Heart left ventricle (tissue), 16 donors: Measurements from ENCODE around the gene FOXP1. TPM values are rescaled to one million over a fixed set of nuclear protein-coding genes. Genes with fewer than 3 reads are reported as not detected.

Experiments
- ATAC-seq, 4 donors: fragments of 200-7000 bp; cut with Tn5 transposase; one replicate each; pipeline ENCODE4 v1.9.1; 2020 to 2022; ENCODE audit warnings: moderate library complexity in 4 of 4, mild to moderate bottlenecking in 3 of 4, moderate number of reproducible peaks in 1 of 4
- DNase-seq, 5 donors: peaks; one replicate each; pipeline ENCODE4 v3.0.0-alpha.2; 2020
- H3K27ac ChIP-seq, 12 donors: fragments of 200-600 bp; sonication (generic) in 4 of 12; one replicate each; pipeline versions ENCODE4 v1.5.0 to v1.8.0; 2016 to 2022; ENCODE audit warnings: mild to moderate bottlenecking in 2 of 12
- H3K27me3 ChIP-seq, 9 donors: fragments of 200-600 bp; sonication (generic) in 2 of 9; one replicate each; pipeline versions ENCODE4 v1.5.1 to v1.8.0; 2016 to 2022; ENCODE audit warnings: mild to moderate bottlenecking in 3 of 9
- H3K36me3 ChIP-seq, 9 donors: fragments of 200-600 bp; sonication (generic) in 2 of 9; one replicate each; pipeline versions ENCODE4 v1.5.0 to v1.8.0; 2018 to 2022; ENCODE audit warnings: mild to moderate bottlenecking in 2 of 9
- H3K4me1 ChIP-seq, 12 donors: fragments of 200-600 bp; sonication (generic) in 4 of 12; one replicate each; pipeline versions ENCODE4 v1.5.0 to v1.8.0; 2016 to 2022; ENCODE audit warnings: mild to moderate bottlenecking in 3 of 12
- H3K4me3 ChIP-seq, 12 donors: fragments of 200-600 bp; sonication (generic) in 4 of 12; one replicate each; pipeline versions ENCODE4 v1.5.0 to v1.8.0; 2017 to 2022; ENCODE audit warnings: mild to moderate bottlenecking in 9 of 12, moderate library complexity in 4 of 12
- H3K9me3 ChIP-seq, 12 donors: fragments of 200-600 bp; sonication (generic) in 4 of 12; one replicate each; pipeline versions ENCODE4 v1.5.0 to v1.8.0; 2016 to 2022; ENCODE audit warnings: mild to moderate bottlenecking in 1 of 12
- POLR2A ChIP-seq, 2 donors: fragments of 450-650 bp; IDR thresholded peaks; one replicate each; pipeline ENCODE4 v1.6.1; 2017; ENCODE audit warnings: antibody characterized with exemption in 2 of 2, mild to moderate bottlenecking in 2 of 2, moderate library complexity in 2 of 2
- WGBS, 4 donors: extraction: QIAGEN DNeasy Blood & Tissue Kit in 2 of 4; methylation state at CpG; one replicate each; pipeline versions ENCODE4 v1.1.5 to v1.1.7; 2013 to 2018; 5-methylcytosine and 5-hydroxymethylcytosine counted together
- intact Hi-C, 10 donors: fragments of 100-400 bp; cut with DNase I; formaldehyde crosslinking; loops; one replicate each; pipeline versions ENCODE4 v1.11.1 to v1.14.2; 2022
- polyA plus RNA-seq, 2 donors: library from polyadenylated mRNA; stranded (reverse); fragments of 200-250 nt; gene quantifications; one replicate each; pipeline ENCODE4 v1.2.3, GENCODE V29; 2013
- total RNA-seq, 9 donors: library from RNA; depleted of rRNA in 2 of 9; stranded (reverse); fragments of >200 nt in 2 of 9; fragmentation: NEBNext Ultra II Directional in 3 of 9; extraction: Animal tissue kit (Norgen Biotek cat#: 25700) in 3 of 9; gene quantifications; one replicate each; pipeline versions ENCODE4 v1.1.0 to v1.2.4, GENCODE V29; 2016 to 2023
- TF ChIP-seq, protein P1 (sequence below), 12 donors: fragments of 200-600 bp; sonication (generic) in 4 of 12; IDR thresholded peaks; one replicate each; pipeline versions ENCODE4 v1.5.0 to v1.8.0; 2018 to 2022; ENCODE audit warnings: antibody characterized with exemption in 12 of 12, mild to moderate bottlenecking in 5 of 12
- donor health status: ischemic (EF 13 %, LVEDD 7.1; RV severe dilation, severe dysfunction).
- donor health status: healthy with polysubstance abuse.
- donor health status: DM: no; HTN: yes; CAD: no.
- donor health status: DM: no; HTN: no; CAD: no.
- donor health status: ischemic (EF 25% LVEDD 6.9; RV normal size, moderate dysfunction).
- donor health status: ischemic (EF 25% LVEDD 5.7; RV mildly dilated, moderate dysfunction).
- donor health status: healthy.
- donor health status: DM: yes; HTN: yes; CAD: no.
- donor health status: ischemic (EF 35%, LVEDD 5.7; RV mildly dilated, moderate dysfunction).
- donor health status: nonischemic (EF 11% LVEDD 7.7; RV severe dilation, severe dysfunction).
- donor health status: DM: yes; HTN: yes; CAD: no.
- donor health status: PGD.
- donor health status: ischemic (EF 29% LVEDD 5.4; RV normal size, mild dysfunction).
- donor health status: nonischemic (EF 23%, LVEDD 6.1; RV moderate dilation, normal function).

FOXP1 gene
- total and polyA plus RNA-seq, 11 donors: 14.9 to 67.8 (median 41.1) TPM

DNA sequence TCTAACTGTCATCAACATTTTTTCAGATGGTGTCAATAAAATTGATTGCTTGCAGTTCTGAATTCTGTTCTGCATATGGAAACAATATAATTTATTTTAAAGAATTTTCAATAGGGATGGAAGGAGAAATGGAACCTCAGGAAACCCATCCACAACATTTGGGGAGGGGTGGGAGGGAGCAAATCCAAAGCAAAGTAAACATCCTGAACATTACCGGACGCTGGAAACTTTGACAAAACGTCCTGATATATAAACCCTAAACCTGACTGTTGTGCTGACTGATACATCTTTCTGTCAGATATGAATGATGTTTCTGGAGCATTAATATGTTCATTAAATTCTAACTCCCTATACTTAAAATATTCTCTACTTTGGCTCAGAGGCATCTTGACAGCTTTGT, 479.0 kb downstream of the FOXP1 start:
- DNase-seq (no peak), ATAC-seq (no peak)
- H3K36me3 ChIP-seq: peaks cover 0 to 3% (median 0%) of the 10 kb centered on the region in 9 donors
- intact Hi-C loops: no loop called here
- peak overlapping the region in 1 of 12 donors; percentile 65 for H3K27ac ChIP-seq
- H3K4me3 ChIP-seq: no peak overlapping the region
- peaks cover 5 to 81% (median 59%) of the 10 kb centered on the region in 12 donors for H3K4me1 ChIP-seq
- no peaks in the 10 kb centered on the region for H3K9me3 ChIP-seq
- no peak for TF ChIP-seq POLR2A (IDR thresholded peaks at IDR 0.05)
- WGBS, 4 donors: 49 to 63% (median 58%) methylated on average over 3 of the region's 3 CpGs
- no peaks in the 10 kb centered on the region for H3K27me3 ChIP-seq

DNA sequence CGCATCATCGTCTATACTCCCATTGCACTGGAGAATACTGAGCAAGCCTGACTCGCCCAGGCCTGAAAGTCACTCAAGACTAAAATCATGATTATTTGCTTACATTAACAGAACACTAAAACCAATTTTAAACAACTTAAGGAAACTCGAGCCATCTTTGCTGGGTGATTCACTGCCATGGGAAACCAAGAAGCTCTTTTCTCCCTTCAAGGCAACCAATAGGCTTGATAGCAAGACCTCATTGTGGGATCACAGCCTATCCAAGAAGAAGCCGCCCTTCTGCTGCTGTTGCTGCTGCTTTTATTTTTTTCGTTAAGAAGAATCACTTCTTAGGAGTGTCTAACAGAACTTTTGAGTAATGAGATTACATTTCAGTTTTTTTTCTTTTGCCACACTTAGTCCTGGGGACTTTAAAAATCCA, 479.4 kb downstream of the FOXP1 start:
- H3K4me3 ChIP-seq: no peak overlapping the region
- no peak for ATAC-seq
- peaks cover 0 to 3% (median 0%) of the 10 kb centered on the region in 9 donors for H3K36me3 ChIP-seq
- no peaks in the 10 kb centered on the region for H3K9me3 ChIP-seq
- H3K27ac ChIP-seq: peak overlapping the region in 4 of 12 donors; percentile 4 to 65 (median 8)
- no peak for DNase-seq
- TF ChIP-seq, protein P1, sequence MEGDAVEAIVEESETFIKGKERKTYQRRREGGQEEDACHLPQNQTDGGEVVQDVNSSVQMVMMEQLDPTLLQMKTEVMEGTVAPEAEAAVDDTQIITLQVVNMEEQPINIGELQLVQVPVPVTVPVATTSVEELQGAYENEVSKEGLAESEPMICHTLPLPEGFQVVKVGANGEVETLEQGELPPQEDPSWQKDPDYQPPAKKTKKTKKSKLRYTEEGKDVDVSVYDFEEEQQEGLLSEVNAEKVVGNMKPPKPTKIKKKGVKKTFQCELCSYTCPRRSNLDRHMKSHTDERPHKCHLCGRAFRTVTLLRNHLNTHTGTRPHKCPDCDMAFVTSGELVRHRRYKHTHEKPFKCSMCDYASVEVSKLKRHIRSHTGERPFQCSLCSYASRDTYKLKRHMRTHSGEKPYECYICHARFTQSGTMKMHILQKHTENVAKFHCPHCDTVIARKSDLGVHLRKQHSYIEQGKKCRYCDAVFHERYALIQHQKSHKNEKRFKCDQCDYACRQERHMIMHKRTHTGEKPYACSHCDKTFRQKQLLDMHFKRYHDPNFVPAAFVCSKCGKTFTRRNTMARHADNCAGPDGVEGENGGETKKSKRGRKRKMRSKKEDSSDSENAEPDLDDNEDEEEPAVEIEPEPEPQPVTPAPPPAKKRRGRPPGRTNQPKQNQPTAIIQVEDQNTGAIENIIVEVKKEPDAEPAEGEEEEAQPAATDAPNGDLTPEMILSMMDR (IDR thresholded peaks at IDR 0.05): no peak
- no peak for TF ChIP-seq POLR2A (IDR thresholded peaks at IDR 0.05)
- intact Hi-C loops: no loop called here
- no peaks in the 10 kb centered on the region for H3K27me3 ChIP-seq
- peaks cover 5 to 77% (median 55%) of the 10 kb centered on the region in 12 donors for H3K4me1 ChIP-seq
- WGBS, 4 donors: 74 to 82% (median 76%) methylated on average over 6 of the region's 6 CpGs

DNA sequence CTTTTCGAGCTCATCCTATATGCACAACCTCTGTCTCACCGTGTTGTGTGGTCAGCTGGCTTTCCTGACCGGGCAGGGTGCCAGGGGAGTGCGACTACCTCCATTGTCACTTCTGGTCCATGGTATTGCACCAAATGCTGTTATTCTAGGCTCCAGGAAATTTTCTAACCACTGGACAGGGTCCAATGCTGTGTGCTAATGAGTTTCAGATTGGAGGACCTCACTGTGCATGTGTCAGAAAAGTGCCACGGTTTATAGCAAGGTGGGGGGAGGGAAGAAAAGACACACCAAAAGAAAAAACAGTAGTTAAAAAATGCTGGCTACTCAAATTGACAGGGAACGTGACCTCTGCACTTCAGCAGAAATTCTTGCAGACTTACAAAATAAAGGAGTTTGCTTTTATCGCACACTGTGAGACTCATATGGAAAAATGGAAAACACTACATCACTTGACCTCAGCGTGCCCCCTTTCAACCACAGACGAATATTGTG, 480.1 kb downstream of the FOXP1 start:
- Histone ChIP-seq H3K27me3 (no peaks in the 10 kb centered on the region), H3K4me1 (peaks cover 5 to 74% (median 51%) of the 10 kb centered on the region in 12 donors), H3K9me3 (no peaks in the 10 kb centered on the region), H3K36me3 (peaks cover 0 to 1% (median 0%) of the 10 kb centered on the region in 9 donors), H3K4me3 (no peak overlapping the region), H3K27ac (peak overlapping the region in 3 of 12 donors; percentile 4 to 65 (median 6))
- 27 to 33% (median 29%) methylated on average over 9 of the region's 9 CpGs for WGBS, 4 donors
- intact Hi-C loops: no loop called here
- TF ChIP-seq, protein P1 (IDR thresholded peaks at IDR 0.05): no peak
- no peak for TF ChIP-seq POLR2A (IDR thresholded peaks at IDR 0.05)
- ATAC-seq (peak; percentile 20 to 71 (median 58)), DNase-seq (peak; percentile 67 to 76 (median 70))

DNA sequence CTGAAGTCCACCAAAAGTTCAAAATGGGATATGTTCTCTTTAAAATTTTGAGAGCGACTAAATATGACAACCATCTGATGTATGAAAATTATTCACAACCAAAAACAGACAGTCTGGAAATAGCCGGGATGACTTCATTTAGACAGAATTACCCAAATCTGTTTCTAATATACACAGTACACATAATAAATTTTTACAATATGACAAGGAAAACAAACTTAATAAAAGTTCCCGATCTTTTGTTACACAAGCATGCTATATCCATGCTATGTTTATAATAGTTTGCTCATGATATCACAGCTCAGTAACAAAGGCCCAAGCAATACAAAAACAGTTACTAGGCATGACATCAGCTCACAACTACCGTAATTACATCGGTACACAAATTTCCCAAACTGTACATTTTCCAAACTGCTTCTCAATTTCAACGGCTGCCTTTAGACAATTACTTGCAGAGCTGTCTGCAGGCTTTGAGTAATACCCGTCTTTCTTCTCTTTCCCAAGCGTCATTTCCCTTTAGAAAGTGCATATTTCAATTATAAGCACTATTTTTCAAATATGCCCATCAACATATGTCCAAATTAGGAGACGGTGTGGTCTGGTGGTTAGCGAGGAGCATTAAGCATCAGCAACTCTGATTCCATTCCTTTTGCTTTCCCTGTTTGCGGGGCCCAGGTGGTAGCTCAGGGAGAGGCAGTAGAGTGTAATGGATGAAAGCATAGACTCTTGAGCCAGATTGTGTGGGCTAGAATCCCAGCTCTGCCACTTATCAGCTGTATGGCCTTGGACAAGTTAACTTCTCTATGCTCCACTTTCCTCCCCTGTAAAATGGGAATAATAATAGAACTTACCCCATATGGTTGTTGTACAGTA, 481.2 kb downstream of the FOXP1 start:
- Histone ChIP-seq H3K36me3 (no peaks in the 10 kb centered on the region), H3K27me3 (no peaks in the 10 kb centered on the region), H3K4me1 (peaks cover 5 to 63% (median 42%) of the 10 kb centered on the region in 12 donors), H3K9me3 (no peaks in the 10 kb centered on the region), H3K4me3 (peak overlapping the region in 1 of 12 donors; percentile 5), H3K27ac (peak overlapping the region in 7 of 12 donors; percentile 3 to 65 (median 56))
- intact Hi-C loops: no loop called here
- TF ChIP-seq POLR2A (IDR thresholded peaks at IDR 0.05): no peak
- TF ChIP-seq, protein P1 (IDR thresholded peaks at IDR 0.05): no peak
- ATAC-seq (peak in 3 of 4 donors; percentile 30 to 68 (median 58)), DNase-seq (no peak)
- WGBS, 4 donors: 64 to 71% (median 68%) methylated on average over 11 of the region's 11 CpGs
